ENCODE measurements around the gene SATB2. TPM values are rescaled to one million over a fixed set of nuclear protein-coding genes. Genes with fewer than 3 reads are reported as not detected.
A peak's percentile ranks its signal among the peaks of the same experiment; 100 is the strongest.

SATB2 gene
- total RNA-seq, 1 experiment from 2014 or later: 13.8 TPM

DNA sequence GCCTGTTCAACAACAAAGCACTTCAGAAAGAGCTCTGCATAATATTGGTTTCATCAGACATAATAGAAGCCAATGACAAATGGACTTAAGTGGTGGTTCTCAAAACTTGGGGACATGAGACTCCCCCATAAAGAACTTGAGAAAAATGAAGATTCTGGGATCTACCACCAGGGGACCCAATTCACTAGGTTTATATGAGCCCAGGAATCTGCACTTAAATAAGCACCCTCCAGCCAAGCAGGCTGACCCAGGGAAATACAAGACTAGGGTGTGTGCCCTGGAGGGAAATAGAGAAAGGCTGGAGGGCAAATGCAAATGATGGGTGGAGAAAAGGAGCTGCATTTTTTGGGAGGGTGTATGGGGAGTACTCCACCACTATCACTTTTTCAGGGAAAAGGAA lies 52.5 kb downstream of the SATB2 start:
- Histone ChIP-seq H3K27ac (ENCODE audit: low read depth, low read length) (no peak overlapping the region), H3K4me1 (ENCODE audit: control insufficient read depth in 1 of 2, insufficient read depth in 2 of 2, low read length in 2 of 2) (peaks cover 4 to 11% of the 10 kb centered on the region in 2 experiments; a peak in 3 of 4 replicates), H3K9ac (ENCODE audit: low read length) (no peak overlapping the region), H3K27me3 (ENCODE audit: insufficient read depth, low read length) (no peaks in the 10 kb centered on the region), H4K20me1 (ENCODE audit: insufficient read depth) (no peaks in the 10 kb centered on the region), H3K4me2 (ENCODE audit: low read length) (no peak overlapping the region), H3K79me2 (ENCODE audit: insufficient read depth, low read length) (no peaks in the 10 kb centered on the region; the same call in 1 of the 2 replicates), H3K4me3 (replicated peaks in 1 of 2; ENCODE audit: low read depth in 1 of 2, low read length in 2 of 2) (no peak overlapping the region), H2AFZ (ENCODE audit: low read depth, low read length, poor library complexity, severe bottlenecking) (no peak overlapping the region), H3K36me3 (ENCODE audit: control insufficient read depth in 1 of 2, insufficient read depth in 2 of 2, low read length in 2 of 2) (no peaks in the 10 kb centered on the region; a peak in 1 of 4 replicates), H3K9me2 (ENCODE audit: insufficient read depth) (no peaks in the 10 kb centered on the region), H3K9me3 (ENCODE audit: control insufficient read depth in 1 of 2, insufficient read depth in 1 of 2, low read depth in 1 of 2, low read length in 2 of 2) (no peaks in the 10 kb centered on the region)
- BruUV-seq (replicated peaks): no TSS peak
- TF ChIP-seq CEBPB (IDR thresholded peaks at IDR 0.05; ENCODE audit: low read depth) (no peak), RAD21 (IDR thresholded peaks at IDR 0.05; ENCODE audit: low read depth) (peak; percentile 66)
- TF ChIP-seq, protein P1, sequence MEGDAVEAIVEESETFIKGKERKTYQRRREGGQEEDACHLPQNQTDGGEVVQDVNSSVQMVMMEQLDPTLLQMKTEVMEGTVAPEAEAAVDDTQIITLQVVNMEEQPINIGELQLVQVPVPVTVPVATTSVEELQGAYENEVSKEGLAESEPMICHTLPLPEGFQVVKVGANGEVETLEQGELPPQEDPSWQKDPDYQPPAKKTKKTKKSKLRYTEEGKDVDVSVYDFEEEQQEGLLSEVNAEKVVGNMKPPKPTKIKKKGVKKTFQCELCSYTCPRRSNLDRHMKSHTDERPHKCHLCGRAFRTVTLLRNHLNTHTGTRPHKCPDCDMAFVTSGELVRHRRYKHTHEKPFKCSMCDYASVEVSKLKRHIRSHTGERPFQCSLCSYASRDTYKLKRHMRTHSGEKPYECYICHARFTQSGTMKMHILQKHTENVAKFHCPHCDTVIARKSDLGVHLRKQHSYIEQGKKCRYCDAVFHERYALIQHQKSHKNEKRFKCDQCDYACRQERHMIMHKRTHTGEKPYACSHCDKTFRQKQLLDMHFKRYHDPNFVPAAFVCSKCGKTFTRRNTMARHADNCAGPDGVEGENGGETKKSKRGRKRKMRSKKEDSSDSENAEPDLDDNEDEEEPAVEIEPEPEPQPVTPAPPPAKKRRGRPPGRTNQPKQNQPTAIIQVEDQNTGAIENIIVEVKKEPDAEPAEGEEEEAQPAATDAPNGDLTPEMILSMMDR (IDR thresholded peaks at IDR 0.05 in 2 of 3, conservative IDR thresholded peaks at IDR 0.05 in 1 of 3; ENCODE audit: borderline replicate concordance in 1 of 3, insufficient read depth in 1 of 3, low read depth in 2 of 3, low read length in 2 of 3): peak; percentile 38 to 69 (median 50); a peak in 5 of 6 replicates
- intact Hi-C loops (cut with micrococcal nuclease): loop anchor here (1.0 kb wide), 1 partner anchor 80 kb away; no protein-coding TSS in a partner anchor
- ChIA-PET POLR2A (no interaction called here), RAD21 (ENCODE audit: low non-redundant PET in 1 of 2, low total read pairs in 2 of 2, uncharacterized antibody in 2 of 2, unreplicated experiment in 2 of 2) (no interaction called here), CTCF (no interaction called here)
- ATAC-seq: peak; percentile 88
- peak; percentile 27 for DNase-seq (ENCODE audit: low read depth, low spot score)

DNA sequence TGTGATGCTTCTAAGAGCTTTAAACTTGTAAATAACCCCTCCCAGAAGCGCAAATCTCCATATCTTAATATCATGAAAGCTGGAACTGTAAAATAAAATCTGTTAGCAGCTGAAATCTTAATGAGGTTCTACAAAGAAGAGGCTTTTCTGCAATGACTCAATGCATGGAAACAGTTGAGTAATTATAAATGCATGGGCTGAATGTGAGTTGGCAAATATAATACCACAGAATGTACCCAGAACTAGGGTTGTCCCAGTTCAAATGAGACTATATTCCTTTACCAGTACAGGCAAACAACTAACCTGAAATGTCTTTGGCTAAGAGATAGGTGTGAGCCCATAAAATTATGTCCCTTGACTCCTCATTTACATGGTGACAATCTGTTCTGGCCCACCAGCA lies 52.9 kb downstream of the SATB2 start:
- H3K4me3 ChIP-seq (replicated peaks in 1 of 2; ENCODE audit: low read depth in 1 of 2, low read length in 2 of 2): no peak overlapping the region
- intact Hi-C loops (cut with micrococcal nuclease): loop anchor here (1.0 kb wide), 1 partner anchor 80 kb away; no protein-coding TSS in a partner anchor
- H3K4me2 ChIP-seq (ENCODE audit: low read length): no peak overlapping the region
- DNase-seq (ENCODE audit: low read depth, low spot score): no peak
- CTCF ChIA-PET: no interaction called here
- peaks cover 4 to 7% of the 10 kb centered on the region in 2 experiments; a peak in 3 of 4 replicates for H3K4me1 ChIP-seq (ENCODE audit: control insufficient read depth in 1 of 2, insufficient read depth in 2 of 2, low read length in 2 of 2)
- ATAC-seq: no peak
- POLR2A ChIA-PET: no interaction called here
- H3K9ac ChIP-seq (ENCODE audit: low read length): no peak overlapping the region
- BruUV-seq (replicated peaks): no TSS peak
- H2AFZ ChIP-seq (ENCODE audit: low read depth, low read length, poor library complexity, severe bottlenecking): no peak overlapping the region
- no peaks in the 10 kb centered on the region for H3K27me3 ChIP-seq (ENCODE audit: insufficient read depth, low read length)
- H4K20me1 ChIP-seq (ENCODE audit: insufficient read depth): no peaks in the 10 kb centered on the region
- H3K9me2 ChIP-seq (ENCODE audit: insufficient read depth): no peaks in the 10 kb centered on the region
- RAD21 ChIA-PET (ENCODE audit: low non-redundant PET in 1 of 2, low total read pairs in 2 of 2, uncharacterized antibody in 2 of 2, unreplicated experiment in 2 of 2): no interaction called here
- H3K36me3 ChIP-seq (ENCODE audit: control insufficient read depth in 1 of 2, insufficient read depth in 2 of 2, low read length in 2 of 2): no peaks in the 10 kb centered on the region; a peak in 1 of 4 replicates
- H3K27ac ChIP-seq (ENCODE audit: low read depth, low read length): no peak overlapping the region
- no peaks in the 10 kb centered on the region; the same call in 1 of the 2 replicates for H3K79me2 ChIP-seq (ENCODE audit: insufficient read depth, low read length)
- no peaks in the 10 kb centered on the region for H3K9me3 ChIP-seq (ENCODE audit: control insufficient read depth in 1 of 2, insufficient read depth in 1 of 2, low read depth in 1 of 2, low read length in 2 of 2)
- no peak for TF ChIP-seq ELF1 (IDR thresholded peaks at IDR 0.05; ENCODE audit: borderline replicate concordance, low read depth)
- no peak for TF ChIP-seq EZH2phosphoT487 (IDR thresholded peaks at IDR 0.05; ENCODE audit: borderline replicate concordance)
- TF ChIP-seq, protein P2, sequence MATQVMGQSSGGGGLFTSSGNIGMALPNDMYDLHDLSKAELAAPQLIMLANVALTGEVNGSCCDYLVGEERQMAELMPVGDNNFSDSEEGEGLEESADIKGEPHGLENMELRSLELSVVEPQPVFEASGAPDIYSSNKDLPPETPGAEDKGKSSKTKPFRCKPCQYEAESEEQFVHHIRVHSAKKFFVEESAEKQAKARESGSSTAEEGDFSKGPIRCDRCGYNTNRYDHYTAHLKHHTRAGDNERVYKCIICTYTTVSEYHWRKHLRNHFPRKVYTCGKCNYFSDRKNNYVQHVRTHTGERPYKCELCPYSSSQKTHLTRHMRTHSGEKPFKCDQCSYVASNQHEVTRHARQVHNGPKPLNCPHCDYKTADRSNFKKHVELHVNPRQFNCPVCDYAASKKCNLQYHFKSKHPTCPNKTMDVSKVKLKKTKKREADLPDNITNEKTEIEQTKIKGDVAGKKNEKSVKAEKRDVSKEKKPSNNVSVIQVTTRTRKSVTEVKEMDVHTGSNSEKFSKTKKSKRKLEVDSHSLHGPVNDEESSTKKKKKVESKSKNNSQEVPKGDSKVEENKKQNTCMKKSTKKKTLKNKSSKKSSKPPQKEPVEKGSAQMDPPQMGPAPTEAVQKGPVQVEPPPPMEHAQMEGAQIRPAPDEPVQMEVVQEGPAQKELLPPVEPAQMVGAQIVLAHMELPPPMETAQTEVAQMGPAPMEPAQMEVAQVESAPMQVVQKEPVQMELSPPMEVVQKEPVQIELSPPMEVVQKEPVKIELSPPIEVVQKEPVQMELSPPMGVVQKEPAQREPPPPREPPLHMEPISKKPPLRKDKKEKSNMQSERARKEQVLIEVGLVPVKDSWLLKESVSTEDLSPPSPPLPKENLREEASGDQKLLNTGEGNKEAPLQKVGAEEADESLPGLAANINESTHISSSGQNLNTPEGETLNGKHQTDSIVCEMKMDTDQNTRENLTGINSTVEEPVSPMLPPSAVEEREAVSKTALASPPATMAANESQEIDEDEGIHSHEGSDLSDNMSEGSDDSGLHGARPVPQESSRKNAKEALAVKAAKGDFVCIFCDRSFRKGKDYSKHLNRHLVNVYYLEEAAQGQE (IDR thresholded peaks at IDR 0.05; ENCODE audit: low read depth): no peak
- TF ChIP-seq TCF7L2 (IDR thresholded peaks at IDR 0.05; ENCODE audit: borderline replicate concordance, extremely low read depth, insufficient read depth, insufficient read length): no peak
- no peak for TF ChIP-seq ZFX (IDR thresholded peaks at IDR 0.05)
- no peak for TF ChIP-seq FOSL1 (IDR thresholded peaks at IDR 0.05; ENCODE audit: low read depth)
- no peak for TF ChIP-seq EGR1 (IDR thresholded peaks at IDR 0.05; ENCODE audit: low read depth)
- TF ChIP-seq SRF (IDR thresholded peaks at IDR 0.05; ENCODE audit: low read depth): no peak
- no peak for TF ChIP-seq EZH2 (IDR thresholded peaks at IDR 0.05)
- no peak for TF ChIP-seq SIN3A (IDR thresholded peaks at IDR 0.05; ENCODE audit: low read depth)
- no peak for TF ChIP-seq JUND (IDR thresholded peaks at IDR 0.05)

Measured in HCT116 (cell line).